MV-4-11 (cell line): ENCODE measurements around the gene AMHR2.
"Not testable (repeated sequence)": the region's sequence is repeated elsewhere in the genome, so short reads cannot be mapped to it uniquely, and the experiment has no call there.

ENCODE experiments used
- DNase-seq: peaks from one replicate; lab custom pipeline; 2025; lab: John Stamatoyannopoulos, UW

AMHR2 gene

DNA sequence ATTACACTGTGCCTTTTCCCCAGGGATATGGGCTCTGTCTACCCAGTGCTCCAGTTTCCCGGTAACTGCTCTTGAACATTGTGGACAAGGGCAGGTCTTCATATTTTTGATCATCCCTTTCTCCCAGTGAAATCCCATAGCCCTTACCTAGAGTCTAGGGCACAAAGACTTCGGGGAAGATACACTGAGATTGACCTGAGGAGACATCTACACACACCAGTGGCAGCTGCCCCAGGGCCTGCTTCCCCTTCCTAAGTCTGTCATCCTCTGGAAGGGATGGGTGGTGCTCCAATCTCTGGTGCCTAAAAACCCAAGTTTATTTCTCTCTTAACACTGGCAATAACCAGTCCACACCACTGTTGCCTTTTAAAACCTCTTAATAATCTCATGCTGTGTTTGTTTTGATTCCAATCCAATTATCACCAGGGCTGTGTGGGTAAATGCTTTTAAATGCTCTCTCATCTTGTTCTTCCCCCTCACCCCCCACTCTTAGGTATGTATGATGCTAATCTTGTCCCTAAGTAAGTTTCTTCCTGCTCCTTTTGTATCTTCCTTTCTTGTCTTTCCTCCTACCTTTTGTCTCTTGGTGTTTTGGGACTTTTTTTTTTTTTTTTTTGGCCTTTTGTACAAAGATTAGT is 7.8 kb upstream of the AMHR2 start:
- DNase-seq, result peak; percentile 11

DNA sequence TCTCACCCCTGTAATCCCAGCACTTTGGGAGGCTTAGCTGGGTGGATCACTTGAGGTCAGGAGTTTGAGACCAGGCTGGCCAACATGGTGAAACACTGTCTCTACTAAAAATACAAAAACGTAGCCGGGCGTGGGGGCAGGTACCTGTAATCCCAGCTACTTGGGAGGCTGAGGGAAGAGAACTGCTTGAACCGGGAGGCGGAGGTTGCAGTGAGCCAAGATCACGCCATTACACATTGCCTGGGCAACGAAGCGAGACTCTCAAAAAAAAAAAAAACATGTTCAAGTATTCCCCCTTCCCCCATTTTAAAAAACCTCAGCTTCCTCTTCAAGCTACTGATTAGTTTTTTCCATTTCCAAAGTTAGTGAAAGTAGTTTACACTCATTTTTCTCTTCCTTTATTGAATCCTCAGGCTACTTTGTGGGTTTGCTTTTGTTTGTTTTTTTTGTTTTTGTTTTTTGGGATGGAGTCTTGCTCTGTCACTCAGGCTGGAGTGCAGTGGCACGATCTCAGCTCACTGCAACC is 6.3 kb upstream of the AMHR2 start:
- peak; percentile 91 for DNase-seq

DNA sequence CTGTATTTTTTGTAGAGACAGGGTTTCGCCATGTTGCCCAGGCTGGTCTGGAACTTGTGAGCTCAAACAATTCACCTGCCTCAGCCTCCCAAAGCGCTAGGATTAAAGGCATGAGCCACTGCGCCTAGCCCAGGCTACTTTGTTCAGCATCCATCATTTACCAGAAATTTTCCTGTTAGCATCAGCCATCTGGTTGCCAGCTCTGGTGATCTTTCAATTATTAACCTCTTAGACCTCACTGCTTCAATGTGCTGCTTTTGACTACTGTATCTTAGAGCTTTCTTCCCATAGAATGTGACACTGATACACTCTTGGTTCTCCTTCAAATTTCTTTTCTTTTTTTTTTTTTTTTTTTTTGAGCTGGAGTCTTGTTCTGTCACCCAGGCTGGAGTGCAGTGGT is 5.4 kb upstream of the AMHR2 start:
- no peak for DNase-seq

DNA sequence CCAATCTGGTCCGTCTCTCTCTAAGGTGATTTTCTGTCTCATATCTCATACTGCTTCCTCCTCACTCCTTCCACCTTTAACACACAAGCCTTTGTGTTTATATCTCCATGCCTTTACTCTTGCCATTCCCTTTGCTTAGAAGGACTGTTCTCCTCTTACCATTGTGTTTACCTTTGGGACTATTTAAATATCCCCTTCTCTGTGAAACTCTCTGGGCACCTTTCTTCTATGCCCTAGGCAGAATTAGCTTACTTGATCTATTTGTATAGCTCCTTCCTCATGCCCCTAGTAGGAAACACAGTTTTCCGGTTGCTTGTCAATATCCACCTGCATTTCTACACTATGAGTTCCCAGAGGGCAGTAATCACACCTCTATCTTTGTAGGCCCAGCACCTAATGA is 3.9 kb upstream of the AMHR2 start:
- DNase-seq, result no peak

DNA sequence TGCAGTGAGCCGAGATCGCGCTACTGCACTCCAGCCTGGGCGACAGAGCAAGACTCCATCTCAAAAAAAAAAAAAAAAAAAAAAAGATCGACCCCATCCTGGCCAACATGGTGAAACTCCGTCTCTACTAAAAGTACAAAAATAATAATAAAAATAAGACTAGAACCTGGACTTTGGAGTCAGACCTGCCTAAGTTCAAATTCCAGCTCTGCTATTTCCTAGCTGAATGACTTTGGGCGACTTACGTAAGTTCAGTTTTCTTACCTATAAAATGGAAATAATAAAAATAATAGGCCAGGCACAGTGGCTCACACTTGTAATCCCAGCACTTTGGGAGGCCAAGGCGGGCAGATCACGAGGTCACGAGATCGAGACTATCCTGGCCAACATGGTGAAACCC is 1.4 kb upstream of the AMHR2 start:
- DNase-seq, result not testable (repeated sequence)

DNA sequence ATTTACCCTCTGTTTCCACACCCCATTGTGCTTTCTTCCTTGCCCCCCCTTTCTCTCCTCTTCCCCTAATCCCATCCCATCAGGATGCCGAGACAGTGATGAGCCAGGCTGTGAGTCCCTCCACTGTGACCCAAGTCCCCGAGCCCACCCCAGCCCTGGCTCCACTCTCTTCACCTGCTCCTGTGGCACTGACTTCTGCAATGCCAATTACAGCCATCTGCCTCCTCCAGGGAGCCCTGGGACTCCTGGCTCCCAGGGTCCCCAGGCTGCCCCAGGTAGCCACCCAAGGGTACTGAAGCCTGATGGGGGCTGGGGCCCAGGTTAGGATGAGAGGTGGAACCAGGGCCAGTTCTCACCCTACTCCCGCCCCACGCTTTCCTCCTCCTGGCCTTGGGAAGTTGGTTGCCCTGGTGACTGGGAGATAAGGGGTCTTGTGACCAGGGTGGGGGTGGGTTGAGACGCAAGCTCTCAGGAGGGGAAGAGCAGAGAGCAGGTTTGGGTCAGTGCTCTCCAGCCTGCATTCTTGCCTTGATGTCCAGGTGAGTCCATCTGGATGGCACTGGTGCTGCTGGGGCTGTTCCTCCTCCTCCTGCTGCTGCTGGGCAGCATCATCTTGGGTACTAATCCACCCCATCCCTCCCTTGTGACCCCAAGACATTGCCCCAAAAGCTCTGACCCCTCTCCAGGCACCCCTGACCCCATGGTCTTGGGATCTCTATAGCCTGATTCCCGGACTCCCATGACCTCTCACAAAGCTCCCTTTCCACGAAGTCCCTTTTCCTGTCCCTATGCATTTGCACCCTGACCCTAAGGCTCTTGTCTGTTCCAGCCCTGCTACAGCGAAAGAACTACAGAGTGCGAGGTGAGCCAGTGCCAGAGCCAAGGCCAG is 1.2 kb downstream of the AMHR2 start:
- no peak for DNase-seq

DNA sequence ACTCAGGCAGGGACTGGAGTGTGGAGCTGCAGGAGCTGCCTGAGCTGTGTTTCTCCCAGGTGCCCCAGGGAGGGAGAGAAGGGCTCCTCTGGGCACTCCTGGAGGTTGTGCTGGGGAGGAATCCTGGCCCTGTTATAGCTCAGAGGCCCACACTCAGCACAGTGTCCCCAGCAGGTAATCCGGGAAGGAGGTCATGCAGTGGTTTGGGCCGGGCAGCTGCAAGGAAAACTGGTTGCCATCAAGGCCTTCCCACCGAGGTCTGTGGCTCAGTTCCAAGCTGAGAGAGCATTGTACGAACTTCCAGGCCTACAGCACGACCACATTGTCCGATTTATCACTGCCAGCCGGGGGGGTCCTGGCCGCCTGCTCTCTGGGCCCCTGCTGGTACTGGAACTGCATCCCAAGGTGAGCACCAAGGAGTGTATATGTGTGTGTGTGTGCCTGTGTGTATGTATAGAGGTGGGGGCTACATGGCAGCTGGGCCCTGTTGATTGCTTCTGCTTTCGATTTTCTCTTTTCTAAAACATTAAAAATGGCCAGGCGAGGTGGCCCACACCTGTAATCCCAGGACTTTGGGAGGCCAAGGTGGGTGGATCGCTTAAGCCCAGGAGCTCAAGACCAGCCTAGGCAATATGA is 2.0 kb downstream of the AMHR2 start:
- DNase-seq, result no peak

DNA sequence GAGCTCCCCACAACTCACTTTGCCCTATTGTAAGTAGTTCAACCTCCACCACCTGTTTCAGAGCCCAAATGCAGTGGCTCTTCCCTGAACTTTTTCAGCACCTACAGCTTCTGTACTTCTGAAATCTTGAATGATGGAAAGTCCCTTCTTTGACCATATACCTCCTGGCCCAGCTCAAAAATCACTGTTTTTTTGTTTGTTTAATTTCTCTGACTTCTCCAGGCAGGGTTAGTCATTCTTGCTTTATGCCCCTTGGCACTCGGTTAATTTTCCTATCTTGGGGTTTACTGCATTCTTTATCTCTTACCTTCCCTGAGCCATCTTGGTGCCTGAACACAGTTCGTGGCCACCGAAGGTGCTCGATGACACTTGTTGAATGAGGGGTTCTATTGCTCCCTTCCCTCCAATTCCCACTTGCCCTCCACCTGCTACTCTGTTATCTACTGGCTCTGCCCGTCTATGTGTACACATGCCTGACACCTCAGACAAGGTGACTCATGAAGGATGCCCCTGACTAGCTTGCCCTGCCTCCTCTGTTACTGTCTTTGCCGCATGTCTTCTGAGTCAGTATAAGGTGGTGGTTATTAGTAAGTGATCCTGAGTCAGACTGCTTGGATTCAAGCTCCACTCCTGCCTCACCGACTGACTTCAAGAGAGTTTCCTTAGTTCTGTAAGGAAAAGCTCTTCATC is 4.4 kb downstream of the AMHR2 start:
- no peak for DNase-seq

DNA sequence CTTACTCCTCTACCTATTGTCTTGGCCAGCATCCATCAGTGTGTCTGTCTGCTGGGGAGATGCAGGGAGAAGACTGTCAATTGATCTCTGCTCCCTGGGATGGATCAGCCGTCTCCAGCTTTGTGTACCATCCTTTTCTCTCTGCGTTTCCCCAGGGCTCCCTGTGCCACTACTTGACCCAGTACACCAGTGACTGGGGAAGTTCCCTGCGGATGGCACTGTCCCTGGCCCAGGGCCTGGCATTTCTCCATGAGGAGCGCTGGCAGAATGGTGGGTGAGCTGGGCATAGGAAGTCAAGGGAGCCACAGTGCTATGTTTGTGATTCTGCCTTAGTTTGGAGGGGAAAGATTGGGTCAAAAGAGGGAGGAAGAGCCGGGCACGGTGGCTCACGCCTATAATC is 5.1 kb downstream of the AMHR2 start:
- DNase-seq, result no peak

DNA sequence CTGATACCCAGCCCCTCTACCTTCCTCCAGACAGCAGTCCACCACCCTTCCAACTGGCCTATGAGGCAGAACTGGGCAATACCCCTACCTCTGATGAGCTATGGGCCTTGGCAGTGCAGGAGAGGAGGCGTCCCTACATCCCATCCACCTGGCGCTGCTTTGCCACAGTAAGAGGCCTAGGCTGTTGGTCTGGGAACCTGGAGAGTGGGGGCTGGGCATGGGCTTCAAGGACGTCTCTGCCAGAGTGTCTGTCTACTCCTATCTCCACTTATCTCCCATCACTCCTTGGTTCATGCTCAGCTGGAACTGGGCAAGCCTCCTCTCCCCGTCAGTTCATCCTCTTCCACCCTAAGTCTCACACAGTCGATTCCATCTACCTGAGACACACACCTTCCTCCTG is 6.5 kb downstream of the AMHR2 start:
- no peak for DNase-seq

DNA sequence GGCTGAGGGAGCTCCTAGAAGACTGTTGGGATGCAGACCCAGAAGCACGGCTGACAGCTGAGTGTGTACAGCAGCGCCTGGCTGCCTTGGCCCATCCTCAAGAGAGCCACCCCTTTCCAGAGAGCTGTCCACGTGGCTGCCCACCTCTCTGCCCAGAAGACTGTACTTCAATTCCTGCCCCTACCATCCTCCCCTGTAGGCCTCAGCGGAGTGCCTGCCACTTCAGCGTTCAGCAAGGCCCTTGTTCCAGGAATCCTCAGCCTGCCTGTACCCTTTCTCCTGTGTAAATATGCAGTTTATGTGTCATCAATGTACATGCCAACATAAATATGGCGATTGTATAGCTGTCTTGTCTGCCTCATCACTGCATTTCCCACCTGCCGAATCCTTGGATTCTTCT is 7.5 kb downstream of the AMHR2 start:
- DNase-seq, result no peak

DNA sequence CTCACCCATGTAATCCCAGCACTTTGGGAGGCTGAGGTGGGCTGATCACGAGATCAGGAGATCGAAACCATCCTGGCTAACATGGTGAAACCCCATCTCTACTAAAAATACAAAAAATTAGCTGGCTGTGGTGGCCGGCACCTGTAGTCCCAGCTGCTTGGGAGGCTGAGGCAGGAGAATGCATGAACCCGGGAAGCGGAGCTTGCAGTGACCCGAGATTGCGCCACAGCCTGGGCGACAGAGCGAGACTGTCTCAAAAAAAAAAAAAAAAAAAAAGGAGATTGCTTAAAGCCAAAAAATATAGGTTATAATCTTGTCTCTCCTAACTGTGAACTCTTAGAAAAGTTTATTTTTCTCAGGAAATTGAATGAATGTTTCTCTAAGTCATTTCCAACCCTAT is 11.7 kb downstream of the AMHR2 start:
- not testable (repeated sequence) for DNase-seq

DNA sequence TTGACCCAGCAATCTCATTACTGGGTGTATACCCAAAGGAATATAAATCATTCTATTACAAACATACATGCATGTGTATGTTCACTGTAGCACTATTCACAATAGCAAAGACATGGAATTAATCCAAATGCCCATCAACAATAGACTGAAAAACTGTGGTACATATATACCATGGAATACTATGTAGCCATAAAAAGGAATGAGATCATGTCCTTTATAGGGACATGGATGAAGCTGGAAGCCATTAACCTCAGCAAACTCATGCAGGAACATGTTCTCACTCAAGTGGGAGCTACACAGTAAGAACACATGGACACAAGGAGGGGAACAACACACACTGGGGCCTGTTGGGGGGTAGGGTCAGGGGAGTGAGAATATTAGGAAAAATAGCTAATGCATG is 15.9 kb downstream of the AMHR2 start:
- DNase-seq, result not testable (repeated sequence)

DNA sequence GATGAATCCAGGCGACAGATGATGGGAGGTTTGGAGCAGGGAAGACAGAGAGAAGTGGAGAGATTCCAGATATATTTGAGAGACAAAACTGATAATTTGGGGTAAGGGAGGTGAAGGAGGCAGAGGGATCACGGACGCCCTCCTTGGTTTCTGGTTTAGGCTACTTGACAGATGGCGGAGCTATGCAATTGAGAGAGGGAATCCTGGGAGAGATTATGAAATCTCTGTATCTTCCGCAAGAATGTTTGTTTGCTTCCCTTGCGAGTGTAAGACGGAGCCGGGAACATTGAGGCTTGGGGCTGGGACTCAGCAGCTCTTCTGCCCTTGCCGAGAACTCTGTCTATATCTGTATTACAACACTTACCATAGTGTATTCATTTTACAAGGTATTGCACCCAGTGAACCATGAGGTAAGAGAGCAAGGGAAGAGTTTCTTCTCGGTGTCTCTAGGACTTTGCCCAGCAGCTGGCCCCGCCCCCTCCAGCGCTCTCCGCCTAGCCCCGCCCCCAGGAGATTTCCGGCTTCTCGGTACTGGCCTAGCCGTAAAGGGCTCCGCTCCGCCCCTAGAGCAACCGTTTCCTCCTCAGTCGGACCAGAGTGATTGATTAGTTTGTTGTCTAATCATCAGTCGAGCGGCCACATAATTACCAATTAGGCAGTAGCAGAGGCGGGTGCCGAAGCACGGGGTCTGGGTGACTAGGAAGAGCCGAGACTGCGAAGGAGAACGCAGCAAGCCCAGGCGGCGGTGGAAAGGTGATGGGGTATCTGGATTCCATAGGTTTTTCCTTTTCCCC is 17.6 kb downstream of the AMHR2 start, which contains the start of gene PRR13:
Gene PRR13, plus strand, starts transcription at position 695 of the 794 bp plus-strand sequence. CDS start 981 bp downstream, outside the sequence.
- peak; percentile 100 for DNase-seq

DNA sequence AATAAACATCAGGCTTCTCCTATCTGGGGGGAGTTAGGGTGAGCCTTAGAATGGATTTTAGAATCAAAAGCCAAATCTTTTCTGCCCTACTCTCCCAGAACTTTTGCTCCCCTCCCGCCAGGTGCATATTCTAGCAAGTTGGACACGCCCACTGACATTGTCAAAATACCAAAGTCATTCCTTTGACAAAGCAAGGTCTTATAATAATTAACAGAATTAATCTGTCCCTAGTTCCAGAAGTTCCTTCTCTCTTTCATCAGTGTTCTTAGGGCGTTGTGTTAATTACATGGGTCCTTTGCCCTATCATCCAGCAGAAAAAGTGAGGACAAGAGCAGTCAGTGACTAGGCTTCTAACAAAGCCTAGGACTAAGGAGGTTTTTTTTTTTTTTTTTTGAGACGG is 20.3 kb downstream of the AMHR2 start:
- DNase-seq, result no peak

DNA sequence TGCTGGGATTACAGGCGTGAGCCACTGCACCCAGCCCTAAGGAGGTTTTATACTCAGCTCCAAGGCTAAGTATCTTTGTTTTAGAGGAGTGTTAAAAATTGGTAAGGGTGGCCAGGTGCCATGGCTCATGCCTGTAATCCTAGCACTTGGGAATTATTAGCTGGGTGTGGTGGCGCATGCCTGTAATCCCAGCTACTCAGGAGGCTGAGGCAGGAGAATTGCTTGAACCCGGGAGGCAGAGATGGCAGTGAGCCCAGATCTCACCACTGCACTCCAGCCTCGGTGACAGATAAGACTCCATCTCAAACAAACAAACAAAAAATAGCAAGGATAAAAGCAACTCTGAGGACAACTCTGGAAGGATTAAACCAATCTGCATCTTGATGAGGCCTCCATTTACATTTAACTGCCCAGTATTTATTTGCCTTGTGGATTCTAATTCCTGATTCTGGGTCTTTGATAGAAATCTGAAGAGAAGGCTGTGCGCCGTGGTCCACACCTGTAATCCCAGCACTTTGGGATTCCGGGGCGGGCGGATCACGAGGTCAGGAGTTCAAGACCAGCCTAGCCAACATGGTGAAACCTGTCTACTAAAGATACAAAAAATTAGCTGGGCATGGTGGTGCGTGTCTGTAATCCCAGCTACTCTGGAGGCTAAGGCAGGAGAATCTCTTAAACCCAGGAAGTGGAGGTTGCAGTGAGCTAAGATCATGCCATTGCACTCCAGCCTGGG is 21.1 kb downstream of the AMHR2 start:
- DNase-seq, result not testable (repeated sequence)

DNA sequence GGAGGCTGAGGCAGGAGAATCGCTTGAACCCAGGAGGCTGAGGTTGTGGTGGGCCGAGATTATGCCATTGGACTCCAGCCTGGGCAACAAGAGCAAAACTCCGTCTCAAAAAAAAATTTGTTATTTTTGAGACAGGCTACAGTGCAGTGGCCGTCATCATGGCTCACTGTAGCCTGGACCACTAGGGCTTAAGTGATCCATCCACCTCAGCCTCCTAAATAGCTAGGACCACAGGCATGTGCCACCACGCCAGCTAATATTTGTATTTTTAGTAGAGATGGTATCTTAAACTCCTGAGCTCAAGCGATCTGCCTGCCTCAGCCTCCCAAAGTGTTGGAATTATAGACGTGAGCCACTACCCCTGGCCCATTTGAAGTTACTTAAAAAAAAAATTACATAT is 27.3 kb downstream of the AMHR2 start:
- no peak for DNase-seq

DNA sequence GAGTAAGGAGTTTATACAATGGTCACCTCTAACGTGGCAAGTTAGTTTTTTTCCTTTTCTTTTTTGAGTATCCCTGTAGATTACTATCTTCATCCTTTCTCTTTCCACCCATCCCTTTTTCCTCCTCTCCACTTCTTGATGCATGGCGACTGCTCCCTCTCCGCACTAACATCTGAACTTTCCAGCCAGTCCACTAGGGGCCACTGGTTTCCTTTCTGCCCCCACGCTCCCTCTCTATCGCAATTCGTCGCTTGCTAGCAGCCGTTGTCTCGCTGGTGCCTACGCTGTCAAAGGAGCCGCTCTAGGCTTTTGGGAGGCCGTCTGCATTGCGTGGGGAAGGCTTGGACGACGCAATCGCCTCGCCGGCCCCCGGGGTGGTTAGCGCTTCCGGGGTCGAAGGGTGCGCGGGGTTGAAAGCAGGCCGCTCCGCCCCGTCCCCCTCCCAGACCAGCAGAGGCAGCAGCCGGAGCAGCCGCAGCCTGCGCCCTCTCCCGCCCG is 28.1 kb downstream of the AMHR2 start, which contains the start of gene PCBP2:
Gene PCBP2, plus strand, starts transcription at position 442 of the 498 bp plus-strand sequence. CDS start 2,699 bp downstream, outside the sequence.
- peak; percentile 99 for DNase-seq

DNA sequence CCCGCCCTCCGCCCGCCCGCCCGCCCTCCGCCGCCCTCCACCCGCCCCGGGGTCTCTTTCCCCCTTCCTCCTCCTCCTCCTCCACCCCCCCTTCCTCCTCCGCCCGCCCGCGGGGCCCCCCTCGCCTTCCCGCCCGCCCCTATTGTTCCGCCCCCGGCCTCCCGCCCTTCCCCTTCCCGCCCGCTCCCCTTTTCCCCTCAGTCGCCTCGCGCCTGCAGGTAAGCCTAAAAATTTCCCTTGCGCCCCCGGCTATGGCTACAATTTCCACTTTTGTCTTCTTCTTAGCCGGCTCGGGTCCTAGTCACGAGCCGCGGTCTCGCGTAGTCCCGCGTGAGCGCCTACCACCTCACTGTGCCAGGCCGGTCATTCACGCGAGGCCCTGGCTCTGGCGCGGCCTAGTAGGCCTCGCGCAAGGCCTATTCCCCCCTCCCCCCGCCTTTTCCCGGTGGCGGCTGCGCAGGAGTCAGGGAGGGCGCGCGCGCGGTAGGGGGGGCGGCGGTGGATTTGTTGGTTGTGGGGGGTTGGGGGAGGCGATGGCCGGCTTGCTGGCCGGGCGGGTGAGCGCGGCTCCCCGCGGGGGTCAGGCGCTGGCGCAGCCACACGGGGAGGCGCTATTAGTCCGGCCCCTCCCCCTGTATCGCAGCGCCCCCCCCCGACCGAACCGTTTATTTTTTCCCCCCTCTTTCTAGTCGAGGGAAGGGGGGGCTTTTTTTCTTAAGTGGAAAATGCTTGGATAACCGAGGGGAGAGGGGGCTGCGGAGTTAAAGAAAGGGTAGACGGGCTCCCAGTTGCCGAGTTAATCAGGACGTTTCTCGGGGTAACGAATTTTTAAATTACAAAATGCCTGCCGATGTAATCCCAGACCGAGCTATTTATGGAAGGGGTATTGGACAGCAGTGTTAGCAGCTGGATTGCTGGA is 28.8 kb downstream of the AMHR2 start:
- peak; percentile 50 for DNase-seq
